Upper lobe of right lung (tissue), 1 donor: ENCODE data around the gene CEP135. TPM values are rescaled to one million over a fixed set of nuclear protein-coding genes. Genes with fewer than 3 reads are reported as not detected.

Experiments
- ATAC-seq: fragments of 200-7000 bp; cut with Tn5 transposase; one replicate; pipeline ENCODE4 v1.9.1; 2020; ENCODE audit warnings: mild to moderate bottlenecking, moderate library complexity
- DNase-seq: peaks from one replicate; pipeline ENCODE4 v3.0.0-alpha.2; 2020
- H3K27ac ChIP-seq: fragments of 200-600 bp; one replicate; pipeline ENCODE4 v1.8.0; 2022
- H3K27me3 ChIP-seq: fragments of 200-600 bp; one replicate; pipeline ENCODE4 v1.8.0; 2022; ENCODE audit warnings: mild to moderate bottlenecking
- H3K36me3 ChIP-seq: fragments of 200-600 bp; one replicate; pipeline ENCODE4 v1.8.0; 2022
- H3K4me1 ChIP-seq: fragments of 200-600 bp; one replicate; pipeline ENCODE4 v1.8.0; 2022
- H3K4me3 ChIP-seq: fragments of 200-600 bp; one replicate; pipeline ENCODE4 v1.8.0; 2022; ENCODE audit warnings: mild to moderate bottlenecking
- H3K9me3 ChIP-seq: fragments of 200-600 bp; one replicate; pipeline ENCODE4 v1.8.0; 2022
- CTCF ChIP-seq: fragments of 200-600 bp; IDR thresholded peaks from one replicate; pipeline ENCODE4 v1.8.0; 2022; ENCODE audit warnings: antibody characterized with exemption
- intact Hi-C: fragments of 100-400 bp; cut with DNase I; formaldehyde crosslinking; loops from one replicate; pipeline ENCODE4 v1.11.0; 2022
- total RNA-seq: library from RNA; stranded (reverse); fragmentation: NEBNext Ultra II Directional; extraction: Animal tissue kit (Norgen Biotek cat#: 25700); gene quantifications from one replicate; pipeline ENCODE4 v1.2.1, GENCODE V29; 2021
- donor health status: DM: no; HTN: yes; CAD: no; lungs with severe emphysema.

Gene CEP135
- total RNA-seq, 1 donor from 2014 or later = 6.8 TPM

- Histone ChIP-seq H3K4me1 (peaks cover 11% of the 10 kb centered on the region), H3K36me3 (no peaks in the 10 kb centered on the region), H3K4me3 (no peak overlapping the region), H3K9me3 (no peaks in the 10 kb centered on the region), H3K27ac (no peak overlapping the region), H3K27me3 (peaks cover 42% of the 10 kb centered on the region)
- intact Hi-C loops = no loop called here
- DNase-seq (no peak), ATAC-seq (no peak)
- TF ChIP-seq CTCF = no peak
Measured at GRCh38 chr4:56052966-56053365, 104.2 kb downstream of the CEP135 start.

- no peak overlapping the region for H3K4me3 ChIP-seq
- H3K36me3 ChIP-seq = no peaks in the 10 kb centered on the region
- intact Hi-C loops = no loop called here
- no peaks in the 10 kb centered on the region for H3K4me1 ChIP-seq
- peaks cover 34% of the 10 kb centered on the region for H3K27me3 ChIP-seq
- TF ChIP-seq CTCF = no peak
- DNase-seq = no peak
- H3K9me3 ChIP-seq = no peaks in the 10 kb centered on the region
- H3K27ac ChIP-seq = no peak overlapping the region
- ATAC-seq = no peak
Measured at GRCh38 chr4:56055027-56055977, 106.6 kb downstream of the CEP135 start.

- TF ChIP-seq CTCF = no peak
- no peak overlapping the region for H3K4me3 ChIP-seq
- ATAC-seq = no peak
- DNase-seq = no peak
- intact Hi-C loops = no loop called here
- H3K4me1 ChIP-seq = no peaks in the 10 kb centered on the region
- no peak overlapping the region for H3K27ac ChIP-seq
- H3K27me3 ChIP-seq = peaks cover 27% of the 10 kb centered on the region
- no peaks in the 10 kb centered on the region for H3K9me3 ChIP-seq
- H3K36me3 ChIP-seq = no peaks in the 10 kb centered on the region
Measured at GRCh38 chr4:56055991-56056390, 107.2 kb downstream of the CEP135 start.

- H3K4me1 ChIP-seq = no peaks in the 10 kb centered on the region
- H3K27ac ChIP-seq = no peak overlapping the region
- no peaks in the 10 kb centered on the region for H3K36me3 ChIP-seq
- TF ChIP-seq CTCF = no peak
- H3K9me3 ChIP-seq = no peaks in the 10 kb centered on the region
- DNase-seq = no peak
- H3K27me3 ChIP-seq = peaks cover 5% of the 10 kb centered on the region
- intact Hi-C loops = no loop called here
- no peak overlapping the region for H3K4me3 ChIP-seq
- no peak for ATAC-seq
Measured at GRCh38 chr4:56058555-56058954, 109.8 kb downstream of the CEP135 start.

GRCh38 chr4:56060036-56060435 is 111.3 kb downstream of the CEP135 start:
- no peaks in the 10 kb centered on the region for H3K4me1 ChIP-seq
- no peak overlapping the region for H3K27ac ChIP-seq
- no peak for TF ChIP-seq CTCF
- no peaks in the 10 kb centered on the region for H3K36me3 ChIP-seq
- H3K4me3 ChIP-seq = no peak overlapping the region
- no peaks in the 10 kb centered on the region for H3K9me3 ChIP-seq
- no peaks in the 10 kb centered on the region for H3K27me3 ChIP-seq
- ATAC-seq = no peak
- no peak for DNase-seq
- intact Hi-C loops = no loop called here
